ENCODE measurements around the gene PEAR1. TPM values are rescaled to one million over a fixed set of nuclear protein-coding genes. Genes with fewer than 3 reads are reported as not detected.
A peak's percentile ranks its signal among the peaks of the same experiment; 100 is the strongest.

PEAR1 gene
- total RNA-seq, 1 experiment from 2014 or later = 0.39 TPM

GRCh38 chr1:156862997-156863599 is 30.4 kb upstream of the PEAR1 start:
- H3K23ac ChIP-seq (ENCODE audit: insufficient read length, low read depth, low read length) = no peak overlapping the region
- no peak overlapping the region for H2BK15ac ChIP-seq (ENCODE audit: low read depth, low read length)
- H4K8ac ChIP-seq (replicated peaks; ENCODE audit: insufficient read length, low read depth, low read length) = no peak overlapping the region
- no peak overlapping the region for H3K14ac ChIP-seq (ENCODE audit: insufficient read depth, low read length)
- H3K4me3 Mint-ChIP-seq = peak overlapping the region in 1 of 2 experiments; percentile 8; a peak in 1 of 5 replicates
- no peak overlapping the region for H2BK20ac ChIP-seq (ENCODE audit: low read depth, low read length, poor library complexity, severe bottlenecking)
- no peaks in the 10 kb centered on the region for H3K79me1 ChIP-seq (ENCODE audit: insufficient read depth, low read depth, low read length, poor library complexity, severe bottlenecking)
- no peak overlapping the region for H4K5ac ChIP-seq (ENCODE audit: insufficient read length, low read depth, low read length)
- H3K18ac ChIP-seq (ENCODE audit: insufficient read length, low read depth, low read length) = no peak overlapping the region
- no peaks in the 10 kb centered on the region for H3K36me3 Mint-ChIP-seq (ENCODE audit: insufficient read depth in 1 of 3, low read depth in 3 of 3)
- no peak overlapping the region for H2AK5ac ChIP-seq (ENCODE audit: insufficient read length, low read length)
- H4K20me1 ChIP-seq (ENCODE audit: control insufficient read depth, insufficient read depth, insufficient read length) = no peaks in the 10 kb centered on the region
- H3K9me3 Mint-ChIP-seq = no peaks in the 10 kb centered on the region; a peak in 2 of 5 replicates
- no peak overlapping the region for H2BK5ac ChIP-seq (ENCODE audit: insufficient read length, low read length)
- H3K79me2 ChIP-seq (ENCODE audit: insufficient read depth, low read length) = no peaks in the 10 kb centered on the region
- H3K27ac Mint-ChIP-seq = no peak overlapping the region
- H3K27me3 Mint-ChIP-seq (ENCODE audit: low read depth) = peaks cover 84% of the 10 kb centered on the region
- no CpG with 5 or more reads among the region's 10 CpGs for WGBS (ENCODE audit: extremely low coverage, insufficient read length, low lambda C conversion rate)
- H4K91ac ChIP-seq (ENCODE audit: insufficient read length, low read depth, low read length) = no peak overlapping the region
- H3K4ac ChIP-seq (ENCODE audit: low read depth, low read length) = no peak overlapping the region
- no peaks in the 10 kb centered on the region; the same call in 1 of the 2 replicates for H3K4me1 ChIP-seq (ENCODE audit: insufficient read depth, low read length)
- H3K56ac ChIP-seq (ENCODE audit: insufficient read length, low read depth, low read length) = no peak overlapping the region
- TF ChIP-seq CTCF (conservative IDR thresholded peaks at IDR 0.05) = no peak
- no peak overlapping the region for H3K4me2 ChIP-seq (ENCODE audit: insufficient read depth, insufficient read length, low read length)
- no peak overlapping the region for H2AFZ ChIP-seq (ENCODE audit: low read length)
- peaks cover 8 to 38% of the 10 kb centered on the region in 2 experiments for H3K4me1 Mint-ChIP-seq
- no peak overlapping the region for H2BK120ac ChIP-seq (ENCODE audit: low read depth, low read length, poor library complexity, severe bottlenecking)
- no peak overlapping the region for H3T11ph ChIP-seq (ENCODE audit: low read length)
- no peak overlapping the region for H3K9ac ChIP-seq (ENCODE audit: extremely low read depth, insufficient read length, low read length)
- DNase-seq = no peak
- peaks cover 13% of the 10 kb centered on the region for H3K23me2 ChIP-seq (ENCODE audit: insufficient read length, low read depth, low read length, poor library complexity, severe bottlenecking)
- no peak overlapping the region for H3K27ac ChIP-seq (ENCODE audit: insufficient read length, low read depth, low read length)
- no peaks in the 10 kb centered on the region for H3K9me3 ChIP-seq (ENCODE audit: control insufficient read depth, low read depth, low read length)
- H3K27me3 ChIP-seq (ENCODE audit: insufficient read depth, low read length) = peaks cover 57% of the 10 kb centered on the region
- no peak overlapping the region for H2BK12ac ChIP-seq (ENCODE audit: insufficient read length, low read depth, low read length)
